ENCODE data around the gene FAM131A.

FAM131A gene, protein sequence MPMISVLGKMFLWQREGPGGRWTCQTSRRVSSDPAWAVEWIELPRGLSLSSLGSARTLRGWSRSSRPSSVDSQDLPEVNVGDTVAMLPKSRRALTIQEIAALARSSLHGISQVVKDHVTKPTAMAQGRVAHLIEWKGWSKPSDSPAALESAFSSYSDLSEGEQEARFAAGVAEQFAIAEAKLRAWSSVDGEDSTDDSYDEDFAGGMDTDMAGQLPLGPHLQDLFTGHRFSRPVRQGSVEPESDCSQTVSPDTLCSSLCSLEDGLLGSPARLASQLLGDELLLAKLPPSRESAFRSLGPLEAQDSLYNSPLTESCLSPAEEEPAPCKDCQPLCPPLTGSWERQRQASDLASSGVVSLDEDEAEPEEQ

DNA sequence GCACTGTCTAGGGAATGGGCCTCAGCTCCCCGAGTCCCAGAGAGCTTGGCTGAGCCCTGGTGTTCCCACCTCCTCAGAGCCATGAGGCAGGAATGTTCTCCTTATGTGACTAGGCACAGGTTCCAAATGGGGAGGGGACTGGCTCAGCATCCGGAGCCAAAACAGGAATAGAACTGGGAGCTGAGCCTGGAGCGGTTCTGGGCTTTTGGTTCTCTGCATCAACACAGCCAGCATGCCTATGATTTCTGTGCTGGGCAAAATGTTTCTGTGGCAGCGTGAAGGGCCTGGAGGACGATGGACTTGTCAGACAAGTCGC is at the start of gene FAM131A:
Gene FAM131A, plus strand, starts transcription at position 202 of the 316 bp plus-strand sequence. Its CDS starts 31 bp downstream, at position 233.
- DNase-seq: no peak

DNA sequence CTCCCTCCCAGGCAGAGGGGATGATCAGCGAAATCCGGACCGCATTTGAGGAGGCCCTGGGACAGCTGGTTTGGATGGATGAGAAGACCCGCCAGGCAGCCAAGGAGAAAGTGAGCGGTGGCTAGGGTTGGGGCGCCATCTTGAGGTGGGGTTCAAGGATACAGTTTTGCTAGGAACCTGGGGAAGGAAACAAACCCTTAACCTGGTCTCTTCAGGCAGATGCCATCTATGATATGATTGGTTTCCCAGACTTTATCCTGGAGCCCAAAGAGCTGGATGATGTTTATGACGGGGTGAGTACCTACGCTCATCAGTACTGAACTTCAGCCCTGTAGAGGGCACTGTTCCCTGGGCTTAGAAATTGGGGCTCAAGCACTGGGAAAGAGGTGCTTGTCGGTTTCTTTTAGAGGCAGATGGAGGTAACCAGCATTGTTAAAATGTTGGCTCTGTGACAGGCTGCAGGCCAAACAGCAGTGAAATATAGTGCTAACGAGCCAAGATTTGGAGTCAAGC is 47.9 kb upstream of the FAM131A start:
- peak; percentile 62 for DNase-seq

DNA sequence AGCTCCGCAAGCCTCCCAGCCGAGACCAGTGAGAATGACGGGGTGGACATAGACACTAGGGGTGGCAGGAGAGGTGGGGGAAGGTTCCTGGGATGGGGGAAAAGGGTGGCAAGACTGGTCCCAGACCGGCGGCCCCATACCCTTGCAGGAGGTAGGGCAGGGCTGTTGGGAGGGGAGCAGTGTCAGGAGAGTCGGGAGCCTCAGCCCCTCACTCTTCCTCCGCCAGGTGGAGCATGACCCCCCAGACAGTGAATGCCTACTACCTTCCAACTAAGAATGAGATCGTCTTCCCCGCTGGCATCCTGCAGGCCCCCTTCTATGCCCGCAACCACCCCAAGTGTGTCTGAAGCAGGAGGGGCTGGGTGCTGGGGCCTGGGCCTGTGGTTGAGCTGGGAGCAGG is 47.1 kb upstream of the FAM131A start:
- no peak for DNase-seq

DNA sequence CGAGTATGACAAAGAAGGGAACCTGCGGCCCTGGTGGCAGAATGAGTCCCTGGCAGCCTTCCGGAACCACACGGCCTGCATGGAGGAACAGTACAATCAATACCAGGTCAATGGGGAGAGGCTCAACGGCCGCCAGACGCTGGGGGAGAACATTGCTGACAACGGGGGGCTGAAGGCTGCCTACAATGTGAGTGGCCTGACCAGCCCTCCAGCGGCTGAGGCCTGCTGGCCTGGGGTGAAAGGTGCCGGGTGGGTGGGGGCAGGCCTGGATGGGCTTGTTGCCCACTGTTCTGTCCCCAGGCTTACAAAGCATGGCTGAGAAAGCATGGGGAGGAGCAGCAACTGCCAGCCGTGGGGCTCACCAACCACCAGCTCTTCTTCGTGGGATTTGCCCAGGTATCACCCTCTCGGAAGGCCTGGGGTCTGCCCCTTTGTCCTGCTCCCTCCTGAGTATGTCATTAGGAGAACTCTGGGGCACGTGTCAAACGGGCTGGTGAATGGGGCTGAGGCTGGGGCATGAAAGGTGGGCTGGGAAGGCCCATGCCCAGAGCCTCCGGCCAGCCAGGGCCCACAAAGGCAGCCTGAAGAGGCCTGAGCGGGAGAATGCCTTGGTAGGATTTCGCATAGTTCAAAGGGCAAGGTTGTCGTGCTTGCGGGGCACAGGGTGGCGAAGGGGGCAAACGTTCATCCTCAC is 46.2 kb upstream of the FAM131A start:
- DNase-seq: no peak

DNA sequence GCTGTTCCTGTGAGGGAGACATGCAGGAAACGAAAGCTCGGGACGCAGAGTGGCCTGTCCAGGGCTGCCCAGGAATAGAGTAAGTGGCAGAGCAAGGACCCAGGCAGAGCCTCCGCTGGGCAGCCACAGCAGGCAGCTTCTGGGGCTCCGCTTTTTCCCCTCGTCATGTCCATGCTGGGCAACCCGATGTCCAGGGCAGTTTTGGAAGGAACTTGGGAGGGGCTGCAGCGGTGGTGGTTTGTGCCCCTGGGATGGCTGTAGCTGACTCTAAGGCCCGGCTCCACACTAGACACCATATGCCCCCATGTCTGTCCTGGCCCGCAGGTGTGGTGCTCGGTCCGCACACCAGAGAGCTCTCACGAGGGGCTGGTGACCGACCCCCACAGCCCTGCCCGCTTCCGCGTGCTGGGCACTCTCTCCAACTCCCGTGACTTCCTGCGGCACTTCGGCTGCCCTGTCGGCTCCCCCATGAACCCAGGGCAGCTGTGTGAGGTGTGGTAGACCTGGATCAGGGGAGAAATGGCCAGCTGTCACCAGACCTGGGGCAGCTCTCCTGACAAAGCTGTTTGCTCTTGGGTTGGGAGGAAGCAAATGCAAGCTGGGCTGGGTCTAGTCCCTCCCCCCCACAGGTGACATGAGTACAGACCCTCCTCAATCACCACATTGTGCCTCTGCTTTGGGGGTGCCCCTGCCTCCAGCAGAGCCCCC is 45.5 kb upstream of the FAM131A start:
- no peak for DNase-seq

DNA sequence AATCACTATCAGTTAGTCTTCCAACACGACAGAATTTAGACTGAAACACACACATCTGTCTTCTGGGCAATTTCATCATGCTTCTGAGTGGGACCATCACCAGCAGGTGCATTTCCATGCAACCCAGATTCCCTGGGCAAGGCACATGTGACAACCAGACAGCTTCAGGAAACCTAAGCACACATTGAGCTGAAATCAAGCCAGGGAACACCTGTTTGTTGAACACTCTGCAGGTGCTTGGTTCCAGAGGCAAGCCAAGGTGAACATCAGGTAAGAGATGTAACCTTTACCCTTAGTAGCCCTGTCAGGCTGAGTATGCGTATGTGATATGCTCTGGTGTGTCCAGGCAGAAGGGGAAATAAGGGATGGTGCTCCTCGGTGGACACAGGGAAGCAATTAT is 41.6 kb upstream of the FAM131A start:
- DNase-seq: no peak

DNA sequence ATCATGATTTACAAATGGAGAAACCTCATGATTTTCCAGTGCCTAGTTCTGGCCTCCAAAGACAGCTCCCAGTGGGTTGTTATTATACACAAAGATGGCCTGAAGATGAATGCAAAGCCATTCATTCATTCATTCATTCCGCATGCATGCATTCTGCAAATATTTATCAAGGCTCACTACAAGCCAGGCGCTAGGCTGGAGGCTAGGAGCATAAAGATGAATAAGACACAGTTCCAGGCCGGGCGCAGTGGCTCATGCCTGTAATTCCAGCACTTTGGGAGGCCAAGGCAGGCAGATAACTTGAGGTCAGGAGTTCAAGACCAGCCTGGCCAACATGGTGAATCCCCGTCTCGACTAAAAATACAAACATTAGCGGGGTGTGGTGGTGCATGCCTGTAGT is 40.8 kb upstream of the FAM131A start:
- DNase-seq: no peak

DNA sequence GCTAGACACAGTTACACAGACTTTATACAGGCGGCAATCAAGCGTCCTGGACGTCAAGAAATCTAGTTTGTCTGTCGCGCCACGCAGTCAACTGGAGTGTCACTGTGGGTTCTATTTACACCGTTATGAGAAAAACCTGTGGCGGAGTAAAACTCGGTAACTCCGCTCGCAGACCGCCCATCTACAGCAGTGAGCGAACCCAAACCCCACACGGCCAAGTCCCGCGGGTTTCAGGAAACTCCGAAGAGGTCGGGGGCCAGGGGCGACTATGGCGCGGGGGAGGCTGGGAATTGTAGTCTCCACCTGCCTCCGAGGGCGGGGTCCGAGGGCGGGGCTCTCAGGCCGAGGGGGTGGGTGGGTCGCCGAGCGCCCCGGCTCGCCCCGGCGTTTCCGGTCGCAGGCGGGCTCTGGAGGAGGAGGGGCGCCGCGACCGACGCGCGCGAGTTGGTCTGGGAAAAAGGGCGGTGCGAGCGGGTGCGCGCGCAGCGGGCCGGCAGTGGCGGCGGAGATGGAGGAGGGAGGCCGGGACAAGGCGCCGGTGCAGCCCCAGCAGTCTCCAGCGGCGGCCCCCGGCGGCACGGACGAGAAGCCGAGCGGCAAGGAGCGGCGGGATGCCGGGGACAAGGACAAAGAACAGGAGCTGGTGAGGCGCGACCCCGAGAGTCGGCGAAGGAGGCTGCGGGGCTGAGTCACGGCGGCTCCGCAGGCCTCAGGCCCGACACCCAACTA is 38.5 kb upstream of the FAM131A start, which contains the start of gene PSMD2:
Gene PSMD2, plus strand, starts transcription at position 483 of the 729 bp plus-strand sequence. Its CDS starts 26 bp downstream, at position 509.
- peak; percentile 98 for DNase-seq

DNA sequence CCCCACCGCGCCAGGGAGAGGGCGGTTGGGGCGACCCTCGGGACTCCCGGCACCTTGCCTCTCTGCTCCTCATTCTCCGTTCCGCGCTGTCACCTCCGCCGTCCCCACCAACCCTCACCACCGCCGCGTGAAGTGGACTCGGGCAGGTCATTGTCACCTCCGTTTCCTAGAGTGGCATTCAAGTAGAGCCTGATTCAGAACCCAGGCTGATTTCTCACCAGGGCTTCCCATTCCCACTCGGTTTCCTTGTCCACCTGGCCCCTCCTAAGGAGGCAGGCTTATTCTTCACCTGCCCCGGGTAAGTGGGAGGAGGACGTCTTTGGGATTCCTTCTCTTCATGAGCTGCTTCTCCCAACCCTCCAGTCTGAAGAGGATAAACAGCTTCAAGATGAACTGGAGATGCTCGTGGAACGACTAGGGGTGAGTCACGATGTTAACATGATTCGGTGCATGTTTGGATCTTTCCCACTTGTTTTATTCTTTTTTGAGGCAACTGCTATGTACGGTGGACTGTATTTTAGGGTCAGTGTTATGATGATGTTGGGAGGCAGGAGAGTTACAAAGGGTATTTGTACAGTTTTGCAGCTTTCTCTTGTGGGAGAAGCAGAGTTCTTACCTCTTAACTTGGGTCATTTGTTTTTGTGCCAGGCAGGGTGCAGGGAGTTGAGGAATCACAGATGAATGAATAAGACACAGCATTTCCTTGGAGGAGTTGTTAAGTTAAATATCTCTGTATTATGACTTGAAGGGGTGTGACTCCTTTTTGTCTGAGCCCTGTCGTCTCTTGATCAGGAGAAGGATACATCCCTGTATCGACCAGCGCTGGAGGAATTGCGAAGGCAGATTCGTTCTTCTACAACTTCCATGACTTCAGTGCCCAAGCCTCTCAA is 37.7 kb upstream of the FAM131A start:
- no peak for DNase-seq

DNA sequence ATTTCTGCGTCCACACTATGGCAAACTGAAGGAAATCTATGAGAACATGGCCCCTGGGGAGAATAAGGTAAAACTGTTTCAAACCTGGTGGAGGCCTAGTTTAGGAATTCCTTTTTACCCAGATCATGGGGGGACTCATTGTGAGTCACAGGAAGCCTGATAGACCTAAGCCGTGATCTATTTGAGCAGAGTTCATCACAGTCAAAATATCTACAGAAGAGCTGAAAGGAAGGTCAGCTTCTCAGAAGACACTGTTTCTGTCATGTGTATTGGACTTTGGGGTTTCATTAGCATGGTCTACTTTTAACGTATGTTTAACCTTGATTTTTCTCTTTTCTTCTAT is 37.1 kb upstream of the FAM131A start:
- no peak for DNase-seq

DNA sequence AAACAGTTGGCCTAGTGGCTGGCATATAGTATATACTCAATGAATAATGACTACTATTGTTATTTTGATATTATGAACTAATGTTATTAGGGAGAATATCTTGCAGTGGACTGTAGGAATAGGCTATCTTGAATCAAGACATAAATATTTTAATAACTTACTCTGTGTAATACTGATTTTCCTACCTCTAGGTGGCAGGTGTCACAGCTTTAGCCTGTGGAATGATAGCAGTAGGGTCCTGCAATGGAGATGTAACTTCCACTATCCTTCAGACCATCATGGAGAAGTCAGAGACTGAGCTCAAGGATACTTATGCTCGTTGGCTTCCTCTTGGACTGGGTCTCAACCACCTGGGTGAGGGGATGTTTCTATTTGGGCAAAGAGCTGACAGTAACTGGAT is 31.8 kb upstream of the FAM131A start:
- peak; percentile 23 for DNase-seq

DNA sequence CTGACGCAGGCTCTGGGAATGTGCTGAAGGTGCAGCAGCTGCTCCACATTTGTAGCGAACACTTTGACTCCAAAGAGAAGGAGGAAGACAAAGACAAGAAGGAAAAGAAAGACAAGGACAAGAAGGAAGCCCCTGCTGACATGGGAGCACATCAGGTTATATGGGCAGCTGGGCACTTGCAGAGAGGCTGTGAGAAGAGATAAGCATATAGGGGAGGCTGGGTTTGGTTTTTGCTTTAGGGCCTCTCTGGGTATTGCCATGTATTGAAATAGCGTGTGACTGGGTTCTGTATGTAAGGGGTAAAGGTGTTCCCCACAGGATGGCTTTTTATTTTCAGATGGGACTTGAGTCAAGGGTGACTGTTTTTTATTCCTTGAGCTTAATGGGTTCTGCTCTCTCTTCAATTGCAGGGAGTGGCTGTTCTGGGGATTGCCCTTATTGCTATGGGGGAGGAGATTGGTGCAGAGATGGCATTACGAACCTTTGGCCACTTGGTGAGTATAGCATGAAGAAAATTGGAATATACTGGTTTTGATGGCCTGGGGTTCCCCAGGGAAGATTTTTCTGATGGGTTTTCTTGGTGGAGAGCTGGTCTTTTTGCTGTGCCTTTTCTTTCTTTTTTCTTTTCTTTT is 30.9 kb upstream of the FAM131A start:
- no peak for DNase-seq

DNA sequence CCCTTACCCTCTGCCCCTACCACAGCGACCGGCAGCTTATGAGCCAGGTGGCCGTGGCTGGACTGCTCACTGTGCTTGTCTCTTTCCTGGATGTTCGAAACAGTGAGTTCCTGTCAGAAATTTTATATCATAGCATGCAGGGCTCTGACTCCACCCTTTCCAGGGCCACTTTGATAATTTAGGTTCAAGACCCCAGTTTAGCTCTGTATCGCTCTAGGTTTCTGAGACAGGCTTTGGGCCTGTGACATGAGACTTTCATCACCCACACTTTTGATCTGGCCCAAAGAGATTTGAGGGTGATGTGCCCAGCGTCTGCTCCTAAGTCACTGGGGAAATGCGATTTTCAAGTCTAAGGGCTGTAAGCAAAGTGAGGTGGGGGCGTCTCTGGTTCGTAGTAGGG is 29.5 kb upstream of the FAM131A start:
- DNase-seq: no peak

DNA sequence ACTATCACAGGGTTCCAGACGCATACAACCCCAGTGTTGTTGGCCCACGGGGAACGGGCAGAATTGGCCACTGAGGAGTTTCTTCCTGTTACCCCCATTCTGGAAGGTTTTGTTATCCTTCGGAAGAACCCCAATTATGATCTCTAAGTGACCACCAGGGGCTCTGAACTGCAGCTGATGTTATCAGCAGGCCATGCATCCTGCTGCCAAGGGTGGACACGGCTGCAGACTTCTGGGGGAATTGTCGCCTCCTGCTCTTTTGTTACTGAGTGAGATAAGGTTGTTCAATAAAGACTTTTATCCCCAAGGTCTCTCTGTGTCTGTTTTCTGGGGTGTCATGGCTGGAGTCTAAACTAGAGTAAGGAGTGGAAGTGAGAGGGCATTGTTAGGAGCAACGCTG is 28.7 kb upstream of the FAM131A start:
- DNase-seq: no peak

DNA sequence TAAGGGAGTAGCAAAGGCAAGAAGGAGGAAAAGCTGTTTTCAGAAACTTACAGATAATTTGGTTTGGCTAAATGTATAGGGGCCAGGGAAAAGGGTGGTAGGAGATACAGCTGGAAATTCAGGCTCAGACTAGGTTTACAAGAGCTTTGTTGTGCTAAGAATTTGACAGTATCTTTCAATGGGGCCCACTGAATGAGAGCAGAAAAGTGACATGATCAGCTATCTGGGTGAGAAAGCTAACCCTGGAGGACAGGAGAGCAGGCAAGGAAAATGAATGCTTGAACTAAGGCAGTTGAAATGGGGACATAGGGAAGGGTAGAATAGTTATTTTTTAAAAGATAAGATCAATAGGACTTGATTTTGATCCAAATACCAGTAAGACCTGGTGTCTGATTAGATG is 25.8 kb upstream of the FAM131A start:
- DNase-seq: no peak

DNA sequence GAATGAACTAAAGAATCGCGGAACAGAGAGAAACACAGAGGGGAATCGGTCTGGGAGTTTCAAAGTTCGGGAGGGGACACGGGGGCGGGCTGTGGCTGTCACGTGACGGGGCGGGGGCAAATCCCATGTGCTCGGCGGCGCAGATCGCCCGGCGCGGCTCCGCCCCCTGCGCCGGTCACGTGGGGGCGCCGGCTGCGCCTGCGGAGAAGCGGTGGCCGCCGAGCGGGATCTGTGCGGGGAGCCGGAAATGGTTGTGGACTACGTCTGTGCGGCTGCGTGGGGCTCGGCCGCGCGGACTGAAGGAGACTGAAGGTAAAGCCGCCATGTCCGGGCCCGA is 23.1 kb upstream of the FAM131A start, which contains the start of gene EIF4G1:
Gene EIF4G1, plus strand, starts transcription at position 244 of the 337 bp plus-strand sequence. CDS start 1,191 bp downstream, outside the sequence.
- peak; percentile 94 for DNase-seq

DNA sequence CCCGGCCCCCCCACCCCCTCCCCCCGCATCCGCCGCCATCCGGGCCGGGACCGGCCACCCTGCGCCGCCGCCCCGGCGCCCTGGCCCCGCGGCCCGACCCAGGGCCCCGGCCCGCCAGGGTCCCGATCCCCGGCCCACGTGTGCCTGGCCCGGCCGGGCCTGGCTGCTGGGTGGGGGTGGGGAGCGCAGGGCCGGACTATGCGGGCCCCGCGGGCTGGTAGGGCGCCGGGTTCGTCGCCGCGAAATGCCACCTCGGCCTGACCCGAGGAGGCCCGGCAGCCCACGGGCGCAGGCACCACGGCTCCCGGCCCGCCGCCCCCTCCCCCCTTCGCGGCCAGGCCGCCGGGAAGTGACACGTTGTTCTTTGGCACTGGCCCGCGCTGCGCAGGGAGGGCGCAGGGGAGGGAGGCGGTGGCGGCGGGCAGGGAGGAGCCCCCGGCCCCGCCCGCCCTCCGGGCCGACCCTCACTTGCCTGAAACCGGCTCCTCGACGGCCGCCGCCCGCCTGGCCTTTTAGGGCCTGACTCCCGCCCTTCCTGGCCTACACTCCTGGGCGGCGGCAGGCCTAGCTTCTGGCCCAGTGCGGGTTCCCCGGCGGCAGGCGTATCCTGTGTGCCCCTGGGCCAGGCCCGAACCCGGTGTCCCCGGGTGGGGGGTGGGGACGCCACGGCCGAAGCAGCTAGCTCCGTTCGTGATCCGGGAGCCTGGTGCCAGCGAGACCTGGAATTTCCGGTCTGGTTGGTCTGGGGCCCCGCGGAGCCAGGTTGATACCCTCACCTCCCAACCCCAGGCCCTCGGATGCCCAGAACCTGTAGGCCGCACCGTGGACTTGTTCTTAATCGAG is 22.5 kb upstream of the FAM131A start:
- DNase-seq: peak; percentile 83

DNA sequence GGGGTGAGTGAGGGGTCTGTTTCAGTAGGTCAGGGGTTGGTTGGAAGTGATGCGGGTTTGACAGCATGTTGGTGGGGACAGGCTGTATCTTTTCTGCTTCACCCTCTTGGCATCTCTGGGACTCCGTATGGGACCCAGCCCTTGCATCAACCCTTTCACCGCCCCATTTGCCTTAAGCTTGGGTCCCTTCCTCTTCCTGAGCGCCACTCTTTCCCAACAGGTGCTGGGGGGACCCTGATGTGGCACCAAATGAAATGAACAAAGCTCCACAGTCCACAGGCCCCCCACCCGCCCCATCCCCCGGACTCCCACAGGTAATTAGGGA is 21.9 kb upstream of the FAM131A start:
- no peak for DNase-seq

DNA sequence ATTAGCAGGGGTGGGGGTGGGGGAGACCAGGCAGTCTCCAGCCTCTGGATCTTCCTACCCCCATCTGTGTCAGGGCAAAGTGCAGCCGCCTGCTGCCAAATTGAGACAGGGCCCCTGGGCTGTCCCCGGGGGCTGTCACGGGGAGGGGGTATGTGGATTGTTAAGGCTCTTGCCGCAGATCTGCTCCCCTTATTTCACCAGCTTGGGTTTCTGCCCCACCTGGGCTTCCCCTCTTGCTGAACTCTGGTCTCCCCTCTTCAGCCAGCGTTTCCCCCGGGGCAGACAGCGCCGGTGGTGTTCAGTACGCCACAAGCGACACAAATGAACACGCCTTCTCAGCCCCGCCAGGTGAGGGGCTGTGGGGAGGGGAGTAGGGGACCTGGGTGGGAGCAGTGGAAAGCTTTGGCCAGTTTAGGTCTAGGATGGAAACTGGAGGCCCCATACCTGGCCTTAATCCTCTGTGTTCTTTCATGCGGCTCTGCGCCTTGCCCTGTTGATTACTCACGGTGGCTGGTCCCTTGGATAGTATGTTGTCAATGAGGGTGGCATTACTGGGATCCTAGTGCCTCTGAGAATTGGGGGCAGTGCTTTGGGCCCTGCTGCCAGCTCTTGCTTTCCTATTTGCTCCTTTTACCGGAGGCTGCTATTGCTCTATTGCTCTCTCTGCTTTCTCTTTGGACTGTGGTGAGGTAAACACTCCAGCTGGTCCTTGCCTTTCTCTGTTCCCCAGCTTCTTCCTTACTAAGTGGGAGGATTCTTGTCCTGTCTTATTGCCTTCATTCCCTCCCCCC is 21.3 kb upstream of the FAM131A start:
- DNase-seq: peak; percentile 38

DNA sequence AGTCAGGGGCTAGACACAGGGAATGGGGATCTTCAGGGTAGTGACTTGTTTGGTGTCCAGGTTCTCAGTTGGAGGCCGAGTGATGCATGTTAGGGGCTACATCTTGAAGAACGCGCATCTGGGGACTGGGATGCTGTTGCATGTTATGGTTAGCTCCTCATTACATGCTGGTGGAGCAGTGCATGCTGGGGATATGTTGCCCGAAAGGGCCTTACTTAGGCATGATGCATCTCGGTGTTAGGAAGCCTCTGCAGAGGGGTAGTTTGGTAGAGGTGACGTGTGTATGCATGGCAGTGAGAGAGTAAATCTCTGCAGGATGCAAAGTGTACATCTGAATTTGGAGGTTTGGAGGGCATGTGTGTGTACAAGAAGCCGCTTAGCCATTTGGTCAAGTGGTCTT is 20.6 kb upstream of the FAM131A start:
- no peak for DNase-seq

All from CD4-positive, alpha-beta T cell treated with Interleukin-10 for 1 hour (primary cell).